ES-I3 (cell line): ENCODE data around the gene KIF1B.

Source experiments
- H3K36me3 ChIP-seq: 2 replicates; pipeline ENCODE4 v1.6.1; 2013; ENCODE audit warnings: mild to moderate bottlenecking, low read length, control low read depth, moderate library complexity; ENCODE audit not compliant: insufficient read depth
- H3K4me1 ChIP-seq: 2 replicates; pipeline ENCODE4 v1.6.1; 2013; ENCODE audit warnings: mild to moderate bottlenecking, control low read depth, low read length; ENCODE audit not compliant: insufficient read depth
- H3K9ac ChIP-seq: 2 replicates; pipeline ENCODE4 v1.6.1; 2013; ENCODE audit warnings: low read depth, mild to moderate bottlenecking, low read length, moderate library complexity
- H3K9me3 ChIP-seq: 2 replicates; pipeline ENCODE4 v1.6.1; 2013; ENCODE audit warnings: mild to moderate bottlenecking, low read length, moderate library complexity; ENCODE audit not compliant: control insufficient read depth, insufficient read depth

KIF1B gene

DNA sequence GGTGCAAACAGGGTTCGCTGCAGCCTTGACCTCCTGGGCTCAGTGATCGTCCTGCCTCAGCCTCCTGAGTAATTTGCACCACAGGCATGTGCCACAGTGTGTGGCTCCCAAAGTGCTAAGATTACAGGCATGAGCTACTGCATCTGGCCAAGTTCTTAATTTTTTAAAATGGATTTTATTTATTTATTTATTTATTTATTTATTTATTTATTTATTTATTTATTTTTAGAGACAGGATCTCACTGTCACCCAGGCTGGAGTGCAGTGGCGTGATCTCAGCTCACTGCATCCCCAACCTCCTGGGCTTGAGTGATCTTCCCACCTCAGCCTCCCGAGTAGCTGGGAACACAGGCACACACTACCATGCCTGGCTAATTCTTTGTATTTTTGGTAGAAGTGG, 54.7 kb downstream of the KIF1B start:
- H3K4me1 ChIP-seq: no peaks in the 10 kb centered on the region
- H3K9ac ChIP-seq: no peak overlapping the region
- peaks cover 10% of the 10 kb centered on the region; the same call in 1 of the 2 replicates for H3K36me3 ChIP-seq
- no peaks in the 10 kb centered on the region for H3K9me3 ChIP-seq

GRCh38 chr1:10265900-10266299, 55.5 kb downstream of the KIF1B start:
- H3K9ac ChIP-seq: no peak overlapping the region
- peaks cover 7% of the 10 kb centered on the region; the same call in 1 of the 2 replicates for H3K36me3 ChIP-seq
- no peaks in the 10 kb centered on the region for H3K4me1 ChIP-seq
- no peaks in the 10 kb centered on the region for H3K9me3 ChIP-seq

DNA sequence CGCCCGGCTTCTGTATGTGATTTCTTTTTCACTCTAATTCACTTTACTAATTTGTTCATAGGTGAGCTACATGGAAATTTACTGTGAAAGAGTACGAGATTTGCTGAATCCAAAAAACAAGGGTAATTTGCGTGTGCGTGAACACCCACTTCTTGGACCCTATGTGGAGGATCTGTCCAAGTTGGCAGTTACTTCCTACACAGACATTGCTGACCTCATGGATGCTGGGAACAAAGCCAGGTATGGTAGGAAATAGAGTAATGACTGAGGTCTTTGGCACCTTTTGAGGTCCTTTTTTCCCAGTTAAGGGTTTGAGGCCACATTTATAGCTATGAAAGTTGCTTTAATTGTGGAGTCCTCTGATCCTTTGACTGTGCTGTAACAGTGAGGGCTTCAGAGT, 56.9 kb downstream of the KIF1B start:
- Histone ChIP-seq H3K36me3 (peaks cover 7% of the 10 kb centered on the region; the same call in 1 of the 2 replicates), H3K4me1 (no peaks in the 10 kb centered on the region), H3K9me3 (no peaks in the 10 kb centered on the region), H3K9ac (no peak overlapping the region)

DNA sequence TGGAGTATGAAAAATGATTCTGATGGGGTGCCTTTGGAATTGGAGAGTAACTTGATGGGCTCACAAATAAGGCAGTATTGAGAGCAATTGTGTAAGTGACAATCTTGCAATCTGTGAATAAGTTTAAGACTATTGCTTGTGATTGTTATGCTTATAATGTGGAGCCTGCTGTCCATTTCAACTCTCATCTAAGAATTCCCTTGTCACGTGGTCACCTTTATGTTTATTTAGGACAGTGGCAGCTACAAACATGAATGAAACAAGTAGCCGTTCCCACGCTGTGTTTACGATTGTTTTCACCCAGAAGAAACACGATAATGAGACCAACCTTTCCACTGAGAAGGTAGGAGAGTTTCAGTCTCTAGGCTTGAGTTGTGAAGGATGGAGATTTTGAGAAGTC, 57.6 kb downstream of the KIF1B start:
- no peak overlapping the region for H3K9ac ChIP-seq
- no peaks in the 10 kb centered on the region for H3K9me3 ChIP-seq
- no peaks in the 10 kb centered on the region for H3K4me1 ChIP-seq
- H3K36me3 ChIP-seq: peaks cover 7% of the 10 kb centered on the region; the same call in 1 of the 2 replicates

DNA sequence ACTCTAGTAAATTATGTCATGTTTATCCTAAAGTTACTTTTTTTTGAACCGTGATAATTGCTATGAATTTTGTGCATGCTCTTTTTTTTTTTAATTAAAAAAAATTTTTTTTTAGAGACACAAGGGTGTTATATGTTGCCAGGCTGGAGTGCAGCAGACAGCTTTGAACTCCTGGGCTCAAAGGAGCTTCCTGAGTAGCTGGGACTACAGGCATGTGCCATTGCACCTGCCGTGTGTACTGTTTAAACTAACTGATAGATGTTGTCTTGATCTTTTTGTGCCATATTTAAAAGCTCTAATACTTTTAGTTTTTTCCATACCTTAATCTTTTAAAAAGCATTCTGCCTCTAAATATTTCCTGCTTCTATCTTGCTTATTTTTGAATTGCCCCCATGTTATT, 60.7 kb downstream of the KIF1B start:
- Histone ChIP-seq H3K9ac (no peak overlapping the region), H3K4me1 (no peaks in the 10 kb centered on the region), H3K36me3 (peaks cover 7% of the 10 kb centered on the region; the same call in 1 of the 2 replicates), H3K9me3 (no peaks in the 10 kb centered on the region)

GRCh38 chr1:10271869-10272268, 61.5 kb downstream of the KIF1B start:
- peaks cover 7% of the 10 kb centered on the region; the same call in 1 of the 2 replicates for H3K36me3 ChIP-seq
- no peaks in the 10 kb centered on the region for H3K9me3 ChIP-seq
- H3K4me1 ChIP-seq: no peaks in the 10 kb centered on the region
- no peak overlapping the region for H3K9ac ChIP-seq

- H3K4me1 ChIP-seq: no peaks in the 10 kb centered on the region
- H3K36me3 ChIP-seq: peaks cover 7% of the 10 kb centered on the region; the same call in 1 of the 2 replicates
- H3K9ac ChIP-seq: no peak overlapping the region
- no peaks in the 10 kb centered on the region for H3K9me3 ChIP-seq
These were observed 61.9 kb downstream of the KIF1B start for GRCh38 chr1:10272274-10272673.

GRCh38 chr1:10278880-10279279, 68.5 kb downstream of the KIF1B start:
- Histone ChIP-seq H3K36me3 (peaks cover 11% of the 10 kb centered on the region), H3K9me3 (no peaks in the 10 kb centered on the region), H3K4me1 (no peaks in the 10 kb centered on the region), H3K9ac (no peak overlapping the region)

DNA sequence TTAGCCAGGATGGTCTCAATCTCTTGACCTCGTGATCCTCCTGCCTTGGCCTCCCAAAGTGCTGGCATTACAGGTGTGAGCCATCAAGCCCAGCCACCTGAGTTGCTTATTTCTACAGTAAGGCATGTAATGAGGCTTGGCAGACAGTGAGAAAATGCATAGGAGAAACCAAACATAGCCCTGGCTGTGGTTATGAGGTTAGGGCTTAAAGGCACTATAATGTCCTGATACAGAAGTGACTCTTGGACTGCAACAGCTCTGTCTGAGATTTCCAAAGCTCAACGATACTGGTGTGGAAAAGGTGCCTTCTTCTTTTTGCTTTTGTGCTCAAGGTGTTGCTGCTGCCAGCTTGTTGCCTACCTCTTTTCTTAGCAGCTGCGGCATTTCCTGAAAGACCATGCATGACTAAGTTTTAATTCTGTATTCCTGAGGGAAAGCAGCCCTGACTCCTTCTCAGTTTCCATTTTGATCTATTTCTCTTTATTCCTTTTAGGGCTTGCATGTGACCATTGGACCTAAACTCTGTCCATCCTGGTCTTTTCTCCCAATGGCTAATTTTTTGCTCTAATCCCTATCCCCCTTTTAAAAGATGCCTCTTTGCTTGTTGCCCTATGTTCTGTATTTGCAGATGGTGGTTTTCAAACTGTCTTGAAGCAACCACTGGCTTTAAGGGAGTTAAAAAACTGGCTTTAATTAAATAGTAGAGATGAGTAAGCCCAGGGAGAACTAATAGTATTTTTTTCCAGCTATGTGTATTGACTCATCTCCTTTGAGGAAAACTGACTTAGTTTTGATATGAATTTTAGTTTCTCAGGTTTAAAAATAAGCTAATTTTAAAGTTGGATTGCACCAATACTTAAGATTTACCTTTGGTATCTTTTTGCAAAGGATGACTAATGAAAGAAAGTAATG, 70.3 kb downstream of the KIF1B start:
- Histone ChIP-seq H3K9ac (no peak overlapping the region), H3K36me3 (peaks cover 15% of the 10 kb centered on the region), H3K4me1 (no peaks in the 10 kb centered on the region), H3K9me3 (no peaks in the 10 kb centered on the region)

DNA sequence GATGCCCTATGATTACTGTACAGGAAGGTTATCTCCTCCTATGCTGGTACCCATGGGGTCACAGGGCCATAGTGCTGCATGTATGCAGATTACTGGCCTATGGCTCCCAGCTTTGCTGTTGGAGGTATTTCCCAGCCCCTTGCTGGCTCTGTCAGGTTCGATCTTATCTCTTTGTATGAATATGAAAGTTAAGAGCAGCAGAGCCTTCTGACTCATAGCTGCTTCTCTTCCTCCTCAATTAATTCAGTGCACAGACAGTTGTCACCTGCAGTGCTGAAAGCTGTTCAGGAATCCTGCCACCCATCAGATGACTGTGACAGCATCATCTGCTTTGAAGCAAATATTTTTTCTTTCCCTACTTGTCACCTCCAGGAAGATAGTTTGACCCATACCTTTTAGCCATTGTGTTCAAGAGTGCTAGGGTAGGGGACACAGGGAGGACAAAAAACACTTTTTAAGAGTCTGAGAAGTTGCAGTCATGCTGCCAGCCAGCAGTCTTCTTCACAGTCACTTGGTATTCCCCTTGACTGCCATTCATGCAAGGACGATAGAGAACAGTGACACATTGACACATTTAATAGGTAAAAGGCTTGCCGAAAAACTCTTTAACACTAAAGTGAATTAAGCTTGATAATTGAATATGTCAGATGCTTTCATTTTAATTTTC, 73.1 kb downstream of the KIF1B start:
- Histone ChIP-seq H3K9me3 (no peaks in the 10 kb centered on the region), H3K4me1 (no peaks in the 10 kb centered on the region), H3K36me3 (peaks cover 8% of the 10 kb centered on the region), H3K9ac (no peak overlapping the region)

- Histone ChIP-seq H3K4me1 (no peaks in the 10 kb centered on the region), H3K9ac (no peak overlapping the region), H3K36me3 (peaks cover 7% of the 10 kb centered on the region), H3K9me3 (no peaks in the 10 kb centered on the region)
These were observed 75.9 kb downstream of the KIF1B start for GRCh38 chr1:10286244-10286643.

DNA sequence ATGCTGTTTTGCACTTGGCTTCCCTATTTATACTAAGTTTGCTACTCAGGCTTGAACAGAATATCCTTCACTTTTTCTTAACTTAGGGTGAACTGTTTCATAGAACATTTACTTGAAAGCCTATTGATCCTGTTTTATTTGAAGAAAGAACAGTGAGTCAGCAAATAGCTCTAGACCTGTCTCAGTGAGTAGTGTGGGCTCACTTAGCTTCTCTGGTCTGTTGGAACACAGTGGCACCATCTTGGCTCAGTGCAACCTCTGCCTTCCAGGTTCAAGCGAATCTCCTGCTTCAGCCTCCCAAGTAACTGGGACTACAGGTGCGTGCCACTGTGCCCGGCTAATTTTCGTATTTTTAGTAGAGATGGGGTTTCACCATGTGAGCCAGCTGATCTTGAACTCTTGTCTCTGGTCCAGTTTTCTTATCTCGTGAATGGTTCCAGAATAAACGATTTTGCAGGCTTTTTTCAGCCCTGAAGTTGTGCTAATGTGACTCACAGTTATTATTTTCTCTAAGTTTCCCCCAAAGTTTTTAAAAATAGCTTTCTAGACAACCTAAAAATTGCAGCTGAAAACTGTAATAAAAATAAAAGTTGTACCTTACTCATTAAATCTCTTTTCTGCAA, 76.8 kb downstream of the KIF1B start:
- Histone ChIP-seq H3K9ac (no peak overlapping the region), H3K36me3 (peaks cover 8% of the 10 kb centered on the region), H3K4me1 (no peaks in the 10 kb centered on the region), H3K9me3 (no peaks in the 10 kb centered on the region)

- H3K4me1 ChIP-seq: no peaks in the 10 kb centered on the region
- peaks cover 12% of the 10 kb centered on the region for H3K36me3 ChIP-seq
- no peak overlapping the region for H3K9ac ChIP-seq
- H3K9me3 ChIP-seq: no peaks in the 10 kb centered on the region
These were observed 77.8 kb downstream of the KIF1B start for GRCh38 chr1:10288029-10288615.

DNA sequence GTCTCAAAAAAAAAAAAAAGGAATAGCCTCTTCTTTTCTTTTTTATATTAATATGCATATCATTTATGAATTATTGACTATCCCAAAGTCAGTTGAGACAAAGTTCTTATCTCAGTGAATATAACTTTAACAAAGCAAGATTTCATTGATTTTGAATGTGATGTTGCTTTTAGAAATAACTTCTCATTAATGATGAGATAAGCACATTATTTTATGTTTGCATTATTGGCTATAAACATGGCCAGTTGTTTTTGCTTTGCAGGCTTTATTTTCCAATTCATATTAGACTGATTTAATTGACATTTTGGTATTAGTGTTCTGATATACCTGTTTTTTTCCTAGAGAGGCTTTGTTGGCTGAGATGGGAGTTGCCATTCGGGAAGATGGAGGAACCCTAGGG, 81.3 kb downstream of the KIF1B start:
- no peak overlapping the region for H3K9ac ChIP-seq
- H3K9me3 ChIP-seq: no peaks in the 10 kb centered on the region
- H3K4me1 ChIP-seq: no peaks in the 10 kb centered on the region
- H3K36me3 ChIP-seq: peaks cover 12% of the 10 kb centered on the region
